ENCODE results near the gene PIBF1.
"Not testable (repeated sequence)": the region's sequence is repeated elsewhere in the genome, so short reads cannot be mapped to it uniquely, and the experiment has no call there.

The PIBF1 gene

GRCh38 chr13:72757792-72758535 lies 24.0 kb upstream of the PIBF1 start:
- H3K27ac ChIP-seq, result no peak overlapping the region
- no peak for TF ChIP-seq ZFX (IDR thresholded peaks at IDR 0.05; ENCODE audit: borderline replicate concordance)
- TF ChIP-seq CTCF (IDR thresholded peaks at IDR 0.05), result no peak

- no peak overlapping the region for H3K27ac ChIP-seq
- TF ChIP-seq ZFX (IDR thresholded peaks at IDR 0.05; ENCODE audit: borderline replicate concordance) (no peak), CTCF (IDR thresholded peaks at IDR 0.05) (no peak)
These were observed 21.7 kb upstream of the PIBF1 start for GRCh38 chr13:72760189-72760588.

- no peak overlapping the region for H3K27ac ChIP-seq
- TF ChIP-seq ZFX (IDR thresholded peaks at IDR 0.05; ENCODE audit: borderline replicate concordance), result no peak
- TF ChIP-seq CTCF (IDR thresholded peaks at IDR 0.05), result no peak
These were observed 18.5 kb upstream of the PIBF1 start for GRCh38 chr13:72763411-72763810.

GRCh38 chr13:72774019-72774418 lies 7.9 kb upstream of the PIBF1 start:
- H3K27ac ChIP-seq, result no peak overlapping the region
- TF ChIP-seq ZFX (IDR thresholded peaks at IDR 0.05; ENCODE audit: borderline replicate concordance) (no peak), CTCF (IDR thresholded peaks at IDR 0.05) (no peak)

- peak overlapping the region; percentile 81 for H3K27ac ChIP-seq
- TF ChIP-seq CTCF (IDR thresholded peaks at IDR 0.05) (no peak), ZFX (IDR thresholded peaks at IDR 0.05; ENCODE audit: borderline replicate concordance) (no peak)
These were observed 784 bp downstream of the PIBF1 start for GRCh38 chr13:72782717-72783116.

- H3K27ac ChIP-seq, result not testable (repeated sequence)
These were observed 2.7 kb downstream of the PIBF1 start for GRCh38 chr13:72784679-72785078.

- TF ChIP-seq CTCF (IDR thresholded peaks at IDR 0.05) (no peak), ZFX (IDR thresholded peaks at IDR 0.05; ENCODE audit: borderline replicate concordance) (no peak)
- no peak overlapping the region for H3K27ac ChIP-seq
These were observed 6.9 kb downstream of the PIBF1 start for GRCh38 chr13:72788831-72789230.

GRCh38 chr13:72792640-72793039 lies 10.7 kb downstream of the PIBF1 start:
- no peak for TF ChIP-seq ZFX (IDR thresholded peaks at IDR 0.05; ENCODE audit: borderline replicate concordance)
- TF ChIP-seq CTCF (IDR thresholded peaks at IDR 0.05), result no peak
- H3K27ac ChIP-seq, result no peak overlapping the region
